GM12801 (cell line): Measurements from ENCODE around the gene NOP53.

Experiments used
- CTCF ChIP-seq: IDR thresholded peaks from one replicate; pipeline ENCODE4 v1.5.1; 2011; ENCODE audit warnings: control low read depth; ENCODE audit not compliant: insufficient read length; ENCODE audit errors: extremely low read depth

NOP53 gene

GRCh38 chr19:47761566-47761965 lies 16.2 kb downstream of the NOP53 start:
- no peak for TF ChIP-seq CTCF

- no peak for TF ChIP-seq CTCF
Measured at GRCh38 chr19:47762151-47762550, 16.8 kb downstream of the NOP53 start.

GRCh38 chr19:47762615-47763308 lies 17.4 kb downstream of the NOP53 start:
- TF ChIP-seq CTCF, result no peak

- no peak for TF ChIP-seq CTCF
Measured at GRCh38 chr19:47765523-47766358, 20.4 kb downstream of the NOP53 start.

- TF ChIP-seq CTCF, result no peak
Measured at GRCh38 chr19:47766359-47766620, 20.9 kb downstream of the NOP53 start.

- no peak for TF ChIP-seq CTCF
Measured at GRCh38 chr19:47766670-47767069, 21.3 kb downstream of the NOP53 start.

GRCh38 chr19:47767349-47767748 lies 22.0 kb downstream of the NOP53 start:
- TF ChIP-seq CTCF, result no peak
